SK-N-SH (cell line): ENCODE measurements around the gene ISL2. TPM values are rescaled to one million over a fixed set of nuclear protein-coding genes. Genes with fewer than 3 reads are reported as not detected.

Experiments
- CTCF ChIA-PET: fragments of 300-600, 350-600 bp; formaldehyde crosslinking; extraction: SDS; loops from one replicate; lab custom pipeline; 2021; lab: Yijun Ruan, JAX
- POLR2A ChIA-PET: fragments of 350-600 bp; sonication (Branson Sonifier 250); formaldehyde crosslinking; extraction: SDS; loops from one replicate; lab custom pipeline; 2020; ENCODE audit warnings: antibody characterized with exemption, inconsistent platforms; lab: Yijun Ruan, JAX
- DNase-seq: peaks from one replicate; pipeline ENCODE4 v3.0.0; 2012
- H2AFZ ChIP-seq: fragments of 200-600 bp; sonication (generic); 2 replicates; pipeline ENCODE4 v1.8.1; 2016; ENCODE audit warnings: antibody characterized with exemption, mild to moderate bottlenecking, low read depth
- H3F3A ChIP-seq: fragments of 200-600 bp; sonication (generic); replicated peaks from 2 replicates; pipeline ENCODE3; 2016; ENCODE audit warnings: antibody characterized with exemption, mild to moderate bottlenecking; ENCODE audit not compliant: insufficient read depth
- H3K27ac ChIP-seq, 2 experiments: fragments of 200-500 bp in 1 of 2; fragments of 200-600 bp in 1 of 2; sonication (Bioruptor generic) in 1 of 2; sonication (generic), shearing (Covaris generic) in 1 of 2; 2 replicates each; pipeline versions ENCODE4 v1.5.1 to v1.6.1; 2014 to 2016; ENCODE audit warnings: low read depth in 2 of 2, inconsistent platforms in 1 of 2, low read length in 1 of 2, mild to moderate bottlenecking in 1 of 2, mixed read lengths in 1 of 2
- H3K27me3 ChIP-seq: fragments of 200-600 bp; sonication (generic), shearing (Covaris generic); 2 replicates; pipeline ENCODE4 v1.6.1; 2016; ENCODE audit warnings: mixed run types; ENCODE audit not compliant: insufficient read depth
- H3K36me3 ChIP-seq, 2 experiments: fragments of 200-500 bp in 1 of 2; fragments of 200-600 bp in 1 of 2; sonication (Bioruptor generic) in 1 of 2; sonication (generic) in 1 of 2; replicated peaks in 1 of 2; 2 replicates each; pipeline versions ENCODE3 to v1.5.1; 2014 to 2016; ENCODE audit warnings: low read length in 1 of 2, mild to moderate bottlenecking in 1 of 2; ENCODE audit not compliant: insufficient read depth in 2 of 2, control insufficient read depth in 1 of 2
- H3K4me1 ChIP-seq, 2 experiments: fragments of 200-500 bp in 1 of 2; fragments of 200-600 bp in 1 of 2; sonication (Bioruptor generic) in 1 of 2; sonication (generic), shearing (Covaris generic) in 1 of 2; 2 replicates each; pipeline versions ENCODE4 v1.5.1 to v1.6.1; 2014 to 2016; ENCODE audit warnings: low read depth in 1 of 2, low read length in 1 of 2, mixed run types in 1 of 2; ENCODE audit not compliant: insufficient read depth in 2 of 2, control insufficient read depth in 1 of 2
- H3K4me2 ChIP-seq: fragments of 200-600 bp; sonication (generic), shearing (Covaris generic); 2 replicates; pipeline ENCODE4 v1.6.1; 2017; ENCODE audit warnings: mixed run types
- H3K4me3 ChIP-seq, 2 experiments: fragments of 200-500 bp in 1 of 2; fragments of 200-600 bp in 1 of 2; sonication (Bioruptor generic) in 1 of 2; sonication (generic), shearing (Covaris generic) in 1 of 2; 2 replicates each; pipeline versions ENCODE4 v1.5.1 to v1.8.1; 2014 to 2016; ENCODE audit warnings: low read depth in 2 of 2, inconsistent platforms in 1 of 2, low read length in 1 of 2, mild to moderate bottlenecking in 1 of 2, mixed read lengths in 1 of 2, moderate library complexity in 1 of 2
- H3K79me2 ChIP-seq: fragments of 200-600 bp; sonication (generic); 2 replicates; pipeline ENCODE4 v1.8.1; 2017; ENCODE audit warnings: mild to moderate bottlenecking; ENCODE audit not compliant: insufficient read depth
- H3K9ac ChIP-seq: fragments of 200-600 bp; sonication (generic); 2 replicates; pipeline ENCODE4 v1.6.1; 2017; ENCODE audit warnings: mixed run types
- H3K9me2 ChIP-seq: fragments of 200-600 bp; sonication (generic); 2 replicates; pipeline ENCODE4 v1.6.1; 2017; ENCODE audit warnings: mixed run types
- H3K9me3 ChIP-seq: fragments of 200-600 bp; sonication (generic); 2 replicates; pipeline ENCODE4 v1.6.1; 2017; ENCODE audit warnings: mixed run types, mild to moderate bottlenecking, moderate library complexity
- H4K20me1 ChIP-seq: fragments of 200-600 bp; sonication (generic); 2 replicates; pipeline ENCODE4 v1.6.1; 2017; ENCODE audit warnings: mild to moderate bottlenecking, mixed run types; ENCODE audit not compliant: insufficient read depth
- CHD2 ChIP-seq: fragments of 150-350 bp; IDR thresholded peaks from 2 replicates; pipeline ENCODE4 v1.6.1; 2018; ENCODE audit warnings: low read length; ENCODE audit not compliant: partially characterized antibody
- CTCF ChIP-seq: fragments of 200-600 bp; sonication (generic); IDR thresholded peaks from 2 replicates; pipeline ENCODE4 v1.6.1; 2017; ENCODE audit warnings: antibody characterized with exemption, mild to moderate bottlenecking, moderate library complexity
- FOXM1 ChIP-seq: IDR thresholded peaks from 2 replicates; pipeline ENCODE4 v1.4.0; 2012; ENCODE audit warnings: low read depth, mild to moderate bottlenecking
- JUND ChIP-seq: IDR thresholded peaks from 2 replicates; pipeline ENCODE4 v1.4.0; 2012
- MEF2A ChIP-seq: IDR thresholded peaks from 2 replicates; pipeline ENCODE4 v1.4.0; 2012; ENCODE audit warnings: low read depth, borderline replicate concordance
- NFIC ChIP-seq: IDR thresholded peaks from 2 replicates; pipeline ENCODE4 v1.4.0; 2012; ENCODE audit warnings: borderline replicate concordance
- NRF1 ChIP-seq: IDR thresholded peaks from 2 replicates; pipeline ENCODE4 v1.6.1; 2012; ENCODE audit warnings: low read depth, mild to moderate bottlenecking, low read length
- PBX3 ChIP-seq: IDR thresholded peaks from 2 replicates; pipeline ENCODE4; 2012
- RAD21 ChIP-seq: IDR thresholded peaks from 2 replicates; pipeline ENCODE4 v1.6.1; 2012; ENCODE audit warnings: mild to moderate bottlenecking, low read length
- RFX5 ChIP-seq: IDR thresholded peaks from 2 replicates; pipeline ENCODE4 v1.6.1; 2012; ENCODE audit warnings: mild to moderate bottlenecking, improper control_type of control experiment, low read length
- RXRA ChIP-seq: IDR thresholded peaks from 2 replicates; pipeline ENCODE4 v1.4.0; 2012; ENCODE audit warnings: low read depth, mild to moderate bottlenecking, borderline replicate concordance
- SMC3 ChIP-seq: IDR thresholded peaks from 2 replicates; pipeline ENCODE4 v1.6.1; 2012; ENCODE audit warnings: low read depth, low read length, improper control_type of control experiment
- TCF12 ChIP-seq: IDR thresholded peaks from 2 replicates; pipeline ENCODE4 v1.4.0; 2012
- YY1 ChIP-seq: IDR thresholded peaks from 2 replicates; pipeline ENCODE4 v1.4.0; 2012; ENCODE audit warnings: low read depth, mild to moderate bottlenecking
- ZBTB33 ChIP-seq: IDR thresholded peaks from 2 replicates; pipeline ENCODE4 v1.4.0; 2012; ENCODE audit warnings: low read depth, borderline replicate concordance
- WGBS: methylation state at CpG from one replicate; pipeline ENCODE4 v1.1.6; 2017; ENCODE audit warnings: low lambda C conversion rate; 5-methylcytosine and 5-hydroxymethylcytosine counted together
- polyA plus RNA-seq, 3 experiments: library from polyadenylated mRNA; depleted of rRNA; stranded (reverse); fragments of >200 nt; gene quantifications; 2 replicates each; pipeline ENCODE4 v1.2.3, GENCODE V29; 2012
- TF ChIP-seq, protein P1 (sequence below): fragments of 150-350 bp; IDR thresholded peaks from 2 replicates; pipeline ENCODE4 v1.6.1; 2016; ENCODE audit warnings: mild to moderate bottlenecking, low read depth, low read length

Gene ISL2
- polyA plus RNA-seq, 1 of the 3 experiments (the other 2 are of a cell fraction), result 6.0 TPM

DNA sequence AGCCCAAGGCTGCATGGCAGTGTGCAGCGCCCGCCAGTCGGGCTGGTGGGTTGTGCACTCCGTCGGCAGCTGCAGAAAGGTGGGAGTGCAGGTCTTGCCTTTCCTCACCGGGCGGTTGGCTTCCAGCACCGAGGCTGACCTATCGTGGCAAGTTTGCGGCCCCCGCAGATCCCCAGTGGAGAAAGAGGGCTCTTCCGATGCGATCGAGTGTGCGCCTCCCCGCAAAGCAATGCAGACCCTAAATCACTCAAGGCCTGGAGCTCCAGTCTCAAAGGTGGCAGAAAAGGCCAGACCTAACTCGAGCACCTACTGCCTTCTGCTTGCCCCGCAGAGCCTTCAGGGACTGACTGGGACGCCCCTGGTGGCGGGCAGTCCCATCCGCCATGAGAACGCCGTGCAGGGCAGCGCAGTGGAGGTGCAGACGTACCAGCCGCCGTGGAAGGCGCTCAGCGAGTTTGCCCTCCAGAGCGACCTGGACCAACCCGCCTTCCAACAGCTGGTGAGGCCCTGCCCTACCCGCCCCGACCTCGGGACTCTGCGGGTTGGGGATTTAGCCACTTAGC lies 4.3 kb downstream of the ISL2 start:
- Histone ChIP-seq H3K4me3 (no peak overlapping the region), H2AFZ (no peak overlapping the region), H4K20me1 (0 out of 2 replicates have a peak, but pooled peaks cover 4% of the 10 kb centered on the region), H3K4me2 (no peak overlapping the region), H3K9me3 (no peaks in the 10 kb centered on the region), H3K27me3 (no peaks in the 10 kb centered on the region), H3K36me3 (peaks cover 0 to 22% of the 10 kb centered on the region in 2 experiments), H3K27ac (no peak overlapping the region), H3K9me2 (no peaks in the 10 kb centered on the region), H3K4me1 (peaks cover 0 to 19% of the 10 kb centered on the region in 2 experiments; a peak in 2 of 4 replicates), H3F3A (peaks cover 8% of the 10 kb centered on the region), H3K79me2 (peaks cover 22% of the 10 kb centered on the region), H3K9ac (no peak overlapping the region)
- no peak for DNase-seq
- POLR2A ChIA-PET, result no interaction called here
- CTCF ChIA-PET, result no interaction called here
- WGBS, result 100% methylated on average over 14 of the region's 35 CpGs
- no peak for TF ChIP-seq NRF1
- TF ChIP-seq, protein P1, sequence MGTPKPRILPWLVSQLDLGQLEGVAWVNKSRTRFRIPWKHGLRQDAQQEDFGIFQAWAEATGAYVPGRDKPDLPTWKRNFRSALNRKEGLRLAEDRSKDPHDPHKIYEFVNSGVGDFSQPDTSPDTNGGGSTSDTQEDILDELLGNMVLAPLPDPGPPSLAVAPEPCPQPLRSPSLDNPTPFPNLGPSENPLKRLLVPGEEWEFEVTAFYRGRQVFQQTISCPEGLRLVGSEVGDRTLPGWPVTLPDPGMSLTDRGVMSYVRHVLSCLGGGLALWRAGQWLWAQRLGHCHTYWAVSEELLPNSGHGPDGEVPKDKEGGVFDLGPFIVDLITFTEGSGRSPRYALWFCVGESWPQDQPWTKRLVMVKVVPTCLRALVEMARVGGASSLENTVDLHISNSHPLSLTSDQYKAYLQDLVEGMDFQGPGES, result no peak
- no peak for TF ChIP-seq PBX3
- TF ChIP-seq FOXM1, result no peak

DNA sequence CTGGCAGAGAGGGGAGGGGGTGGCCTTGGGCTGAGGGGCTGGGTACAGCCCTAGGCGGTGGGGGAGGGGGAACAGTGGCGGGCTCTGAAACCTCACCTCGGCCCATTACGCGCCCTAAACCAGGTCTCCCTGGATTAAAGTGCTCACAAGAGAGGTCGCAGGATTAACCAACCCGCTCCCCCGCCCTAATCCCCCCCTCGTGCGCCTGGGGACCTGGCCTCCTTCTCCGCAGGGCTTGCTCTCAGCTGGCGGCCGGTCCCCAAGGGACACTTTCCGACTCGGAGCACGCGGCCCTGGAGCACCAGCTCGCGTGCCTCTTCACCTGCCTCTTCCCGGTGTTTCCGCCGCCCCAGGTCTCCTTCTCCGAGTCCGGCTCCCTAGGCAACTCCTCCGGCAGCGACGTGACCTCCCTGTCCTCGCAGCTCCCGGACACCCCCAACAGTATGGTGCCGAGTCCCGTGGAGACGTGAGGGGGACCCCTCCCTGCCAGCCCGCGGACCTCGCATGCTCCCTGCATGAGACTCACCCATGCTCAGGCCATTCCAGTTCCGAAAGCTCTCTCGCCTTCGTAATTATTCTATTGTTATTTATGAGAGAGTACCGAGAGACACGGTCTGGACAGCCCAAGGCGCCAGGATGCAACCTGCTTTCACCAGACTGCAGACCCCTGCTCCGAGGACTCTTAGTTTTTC lies 4.9 kb downstream of the ISL2 start:
- POLR2A ChIA-PET, result no interaction called here
- WGBS, result 97% methylated on average over 37 of the region's 42 CpGs
- peak; percentile 19 for DNase-seq
- no peak overlapping the region for H3K4me3 ChIP-seq
- H3K4me1 ChIP-seq, result peaks cover 0 to 19% of the 10 kb centered on the region in 2 experiments; a peak in 2 of 4 replicates
- H3K27ac ChIP-seq, result no peak overlapping the region
- no peak overlapping the region for H3K9ac ChIP-seq
- peaks cover 8% of the 10 kb centered on the region for H3F3A ChIP-seq
- no peak overlapping the region for H2AFZ ChIP-seq
- H3K9me3 ChIP-seq, result no peaks in the 10 kb centered on the region
- H3K4me2 ChIP-seq, result no peak overlapping the region
- CTCF ChIA-PET, result no interaction called here
- H3K36me3 ChIP-seq, result peaks cover 0 to 25% of the 10 kb centered on the region in 2 experiments
- no peaks in the 10 kb centered on the region for H3K9me2 ChIP-seq
- no peak for TF ChIP-seq FOXM1
- TF ChIP-seq YY1, result no peak
- TF ChIP-seq NFIC, result no peak
- TF ChIP-seq RFX5, result no peak
- TF ChIP-seq SMC3, result no peak
- TF ChIP-seq, protein P1, result no peak
- TF ChIP-seq CTCF, result no peak
- TF ChIP-seq RXRA, result no peak
- no peak for TF ChIP-seq TCF12
- no peak for TF ChIP-seq MEF2A
- TF ChIP-seq RAD21, result no peak
- TF ChIP-seq CHD2, result no peak
- TF ChIP-seq ZBTB33, result no peak
- no peak for TF ChIP-seq JUND
- 0 out of 2 replicates have a peak, but pooled peaks cover 4% of the 10 kb centered on the region for H4K20me1 ChIP-seq
- no peaks in the 10 kb centered on the region for H3K27me3 ChIP-seq
- peaks cover 22% of the 10 kb centered on the region for H3K79me2 ChIP-seq
